SU-DHL-6 (cell line): Measurements from ENCODE around the gene TMEM258.

Source experiments
- H2AFZ ChIP-seq: fragments of 200-600 bp; sonication (generic); 2 replicates; pipeline ENCODE4 v1.6.1; 2014; ENCODE audit warnings: low read depth, mild to moderate bottlenecking, moderate library complexity, mixed read lengths, antibody characterized with exemption, low read length; ENCODE audit not compliant: severe bottlenecking
- H3F3A ChIP-seq: fragments of 200-600 bp; shearing (Covaris generic); 2 replicates; pipeline ENCODE4 v1.6.0; 2016; ENCODE audit warnings: antibody characterized with exemption, mild to moderate bottlenecking; ENCODE audit not compliant: insufficient read depth
- H3K27ac ChIP-seq: fragments of 200-600 bp; sonication (generic); 2 replicates; pipeline ENCODE4 v1.5.1; 2016; ENCODE audit warnings: low read depth, mild to moderate bottlenecking, low read length, moderate library complexity, mixed read lengths
- H3K27me3 ChIP-seq: fragments of 200-600 bp; sonication (generic), shearing (Covaris generic); 2 replicates; pipeline ENCODE4 v1.6.0; 2014; ENCODE audit warnings: mild to moderate bottlenecking, low read length
- H3K36me3 ChIP-seq: fragments of 200-600 bp; sonication (generic); 2 replicates; pipeline ENCODE4 v1.6.1; 2014; ENCODE audit warnings: mild to moderate bottlenecking, low read length, mixed read lengths
- H3K4me2 ChIP-seq: fragments of 300-600, 200-600 bp; shearing (Covaris generic), sonication (generic); 2 replicates; pipeline ENCODE4 v1.6.0; 2014; ENCODE audit warnings: low read length, low read depth, mild to moderate bottlenecking; ENCODE audit not compliant: poor library complexity, severe bottlenecking
- H3K4me3 ChIP-seq: fragments of 200-600 bp; sonication (generic); 2 replicates; pipeline ENCODE4 v1.5.1; 2014; ENCODE audit warnings: antibody characterized with exemption, low read length, mild to moderate bottlenecking, mixed read lengths; ENCODE audit not compliant: insufficient read depth, poor library complexity, severe bottlenecking
- H3K79me2 ChIP-seq: fragments of 200-600 bp; sonication (generic); 2 replicates; pipeline ENCODE4 v1.6.1; 2014; ENCODE audit warnings: mild to moderate bottlenecking, low read length, moderate library complexity; ENCODE audit not compliant: insufficient read depth
- H3K9ac ChIP-seq: fragments of 200-600 bp; sonication (generic); 2 replicates; pipeline ENCODE4 v1.7.0; 2014; ENCODE audit warnings: mild to moderate bottlenecking, low read length
- H3K9me2 ChIP-seq: fragments of 200-600 bp; sonication (generic); replicated peaks from 2 replicates; pipeline ENCODE4 v1.6.1; 2014; ENCODE audit warnings: low read length; ENCODE audit not compliant: insufficient read depth
- H3K9me3 ChIP-seq: fragments of 200-600 bp; sonication (generic); 2 replicates; pipeline ENCODE4 v1.6.1; 2014; ENCODE audit warnings: low read length, mixed read lengths; ENCODE audit not compliant: insufficient read depth
- H4K20me1 ChIP-seq: fragments of 200-600 bp; sonication (generic); 2 replicates; pipeline ENCODE4 v1.6.1; 2014; ENCODE audit warnings: low read depth, mild to moderate bottlenecking, antibody characterized with exemption, low read length, moderate library complexity, mixed read lengths
- CTCF ChIP-seq: fragments of 200-600 bp; sonication (generic); IDR thresholded peaks from one replicate; pipeline ENCODE4 v1.5.1; 2017; ENCODE audit warnings: antibody characterized with exemption, mild to moderate bottlenecking, low read length, moderate library complexity; ENCODE audit not compliant: insufficient read depth, poor library complexity, severe bottlenecking
- EZH2phosphoT487 ChIP-seq: fragments of 200-600 bp; sonication (generic), shearing (Covaris generic); conservative IDR thresholded peaks from 2 replicates; pipeline ENCODE4 v1.6.1; 2018; ENCODE audit warnings: mild to moderate bottlenecking, antibody characterized with exemption, low read length, moderate library complexity, mixed read lengths

TMEM258 gene

DNA sequence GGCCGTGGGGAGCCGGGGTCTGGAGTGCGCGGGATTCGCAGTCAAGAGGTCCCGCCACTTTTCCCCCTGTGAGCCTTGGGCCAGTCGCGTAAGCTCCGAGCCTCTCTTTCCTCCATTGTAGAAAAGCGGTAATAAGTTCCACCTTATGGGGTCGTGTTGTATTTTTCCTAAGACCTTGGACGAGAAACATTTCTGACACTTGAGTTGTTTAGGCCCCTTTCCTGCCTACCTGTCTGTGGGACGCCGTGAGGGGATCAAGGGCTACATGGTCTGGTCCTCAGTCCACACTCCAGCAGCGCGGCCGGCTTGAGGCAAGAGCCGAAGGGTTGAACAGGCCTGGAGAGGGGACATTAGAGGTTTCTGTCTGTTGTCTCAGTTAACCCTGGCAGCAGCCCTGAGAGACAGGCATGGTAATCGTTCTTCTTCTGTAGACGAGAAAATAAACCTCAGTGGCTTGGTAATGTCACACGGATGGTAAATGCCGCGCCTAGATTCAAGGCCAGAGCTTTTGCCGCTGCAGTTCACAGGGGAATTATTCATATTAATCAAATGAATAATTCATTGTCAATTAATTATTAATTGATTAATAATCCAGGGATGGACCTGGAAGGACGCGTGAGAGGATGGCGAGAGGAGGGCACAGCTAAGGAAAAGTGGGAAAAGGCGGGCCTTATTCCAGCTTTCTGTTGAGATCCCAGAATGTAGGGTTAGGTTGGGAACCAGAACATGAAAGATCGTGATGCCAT lies 857 bp upstream of the TMEM258 start:
- peak overlapping the region; percentile 92 for H3K4me3 ChIP-seq
- H3K79me2 ChIP-seq: peaks cover 76% of the 10 kb centered on the region
- H3K36me3 ChIP-seq: peaks cover 12% of the 10 kb centered on the region; the same call in 1 of the 2 replicates

GRCh38 chr11:61791737-61792309 lies 576 bp downstream of the TMEM258 start:
- Histone ChIP-seq H4K20me1 (peaks cover 8% of the 10 kb centered on the region; the same call in 1 of the 2 replicates), H3K36me3 (peaks cover 9% of the 10 kb centered on the region; the same call in 1 of the 2 replicates), H3K27me3 (no peaks in the 10 kb centered on the region), H3K9me3 (no peaks in the 10 kb centered on the region), H3K4me2 (peak overlapping the region; percentile 94), H3F3A (peaks cover 2% of the 10 kb centered on the region), H3K4me3 (peak overlapping the region; percentile 92), H3K79me2 (peaks cover 62% of the 10 kb centered on the region), H3K27ac (peak overlapping the region; percentile 88), H2AFZ (peak overlapping the region; percentile 86), H3K9ac (peak overlapping the region; percentile 93), H3K9me2 (no peaks in the 10 kb centered on the region)
- TF ChIP-seq CTCF (no peak), EZH2phosphoT487 (no peak)

More for the DNA sequence above, 857 bp upstream of the TMEM258 start:
- TF ChIP-seq CTCF (no peak), EZH2phosphoT487 (no peak)
- Histone ChIP-seq H3K27me3 (no peaks in the 10 kb centered on the region), H3K9me3 (no peaks in the 10 kb centered on the region), H2AFZ (peak overlapping the region; percentile 86), H3K4me2 (peak overlapping the region; percentile 94), H3K27ac (peak overlapping the region; percentile 88), H3F3A (peaks cover 5% of the 10 kb centered on the region), H4K20me1 (peaks cover 8% of the 10 kb centered on the region; the same call in 1 of the 2 replicates), H3K9ac (peak overlapping the region; percentile 93), H3K9me2 (no peaks in the 10 kb centered on the region)

DNA sequence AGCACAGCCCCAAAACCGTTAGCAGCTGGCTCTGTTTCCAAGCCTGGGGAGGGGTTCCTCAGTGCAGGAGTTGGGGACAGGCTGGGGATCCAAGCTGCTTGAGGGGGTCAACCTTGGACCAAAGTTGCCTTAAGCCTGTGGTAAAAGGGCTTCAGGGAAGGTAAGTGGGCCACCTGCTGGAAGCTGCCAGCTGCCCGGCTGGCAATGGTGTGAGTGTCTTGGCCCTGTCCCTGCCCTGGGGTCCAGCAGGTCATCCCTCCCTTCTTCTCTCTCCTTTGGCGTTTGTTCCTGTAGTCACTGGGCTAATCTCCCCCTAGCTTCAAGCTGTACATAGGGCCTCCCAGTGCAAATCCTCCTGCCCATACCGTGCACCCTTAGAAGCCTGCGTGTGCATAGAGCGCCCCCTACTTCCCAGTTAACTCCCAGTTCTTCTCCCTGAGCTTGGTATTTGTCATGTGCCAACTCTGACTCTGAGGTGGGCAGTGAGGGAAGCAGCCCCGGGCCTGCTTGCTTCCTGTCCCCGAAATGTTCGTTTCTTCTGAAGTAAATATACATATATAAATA lies 4.4 kb downstream of the TMEM258 start:
- Histone ChIP-seq H3K36me3 (no peaks in the 10 kb centered on the region), H3K27ac (no peak overlapping the region), H3K9me3 (no peaks in the 10 kb centered on the region), H3K4me3 (no peak overlapping the region), H3K79me2 (peaks cover 24% of the 10 kb centered on the region), H3K9me2 (no peaks in the 10 kb centered on the region), H2AFZ (no peak overlapping the region), H3F3A (no peaks in the 10 kb centered on the region), H4K20me1 (no peaks in the 10 kb centered on the region), H3K9ac (no peak overlapping the region), H3K4me2 (no peak overlapping the region), H3K27me3 (no peaks in the 10 kb centered on the region)
- TF ChIP-seq CTCF: peak; percentile 59
- TF ChIP-seq EZH2phosphoT487: no peak
